Karpas-422 (cell line): ENCODE measurements around the gene IRF8. TPM values are rescaled to one million over a fixed set of nuclear protein-coding genes. Genes with fewer than 3 reads are reported as not detected.

Source experiments
- DNase-seq: peaks from one replicate; pipeline ENCODE4 v3.0.0-alpha.2; 2015
- H2AFZ ChIP-seq: fragments of 200-600 bp; sonication (generic); 2 replicates; pipeline ENCODE4 v1.6.1; 2014; ENCODE audit warnings: antibody characterized with exemption, low read length, mixed read lengths
- H3K27ac ChIP-seq: fragments of 200-600 bp; sonication (generic); 2 replicates; pipeline ENCODE4 v1.5.1; 2014; ENCODE audit warnings: mild to moderate bottlenecking, low read length, moderate library complexity
- H3K27me3 ChIP-seq: fragments of 200-600 bp; sonication (generic); 2 replicates; pipeline ENCODE4 v1.6.1; 2014; ENCODE audit warnings: low read length, mixed read lengths
- H3K36me3 ChIP-seq: fragments of 200-600 bp; sonication (generic); 2 replicates; pipeline ENCODE4 v1.6.1; 2014; ENCODE audit warnings: low read length, mixed read lengths; ENCODE audit not compliant: insufficient read depth
- H3K4me1 ChIP-seq: fragments of 200-600 bp; sonication (generic); 2 replicates; pipeline ENCODE4 v1.6.1; 2014; ENCODE audit warnings: mild to moderate bottlenecking, low read length, mixed read lengths
- H3K4me2 ChIP-seq: fragments of 200-600 bp; sonication (generic); 2 replicates; pipeline ENCODE4 v1.6.1; 2014; ENCODE audit warnings: low read length, low read depth, mild to moderate bottlenecking; ENCODE audit not compliant: poor library complexity, severe bottlenecking
- H3K4me3 ChIP-seq: fragments of 200-600 bp; sonication (generic); 2 replicates; pipeline ENCODE4 v1.5.1; 2014; ENCODE audit warnings: mild to moderate bottlenecking, antibody characterized with exemption, low read length, mixed read lengths
- H3K79me2 ChIP-seq: fragments of 200-600 bp; sonication (generic); 2 replicates; pipeline ENCODE4 v1.6.1; 2014; ENCODE audit warnings: mild to moderate bottlenecking, low read length, mixed read lengths
- H3K9ac ChIP-seq: fragments of 200-600 bp; sonication (generic); 2 replicates; pipeline ENCODE4 v1.6.0; 2014; ENCODE audit warnings: low read length
- H3K9me2 ChIP-seq: fragments of 200-600 bp; sonication (generic), shearing (Covaris generic); replicated peaks from 2 replicates; pipeline ENCODE4 v1.6.0; 2014; ENCODE audit warnings: mild to moderate bottlenecking, low read length, moderate library complexity; ENCODE audit not compliant: insufficient read depth
- H3K9me3 ChIP-seq: fragments of 300-700, 200-600 bp; sonication (generic); 2 replicates; pipeline ENCODE4 v1.6.1; 2014; ENCODE audit warnings: low read length, mixed read lengths
- H4K20me1 ChIP-seq: fragments of 200-600 bp; sonication (generic); 2 replicates; pipeline ENCODE4 v1.6.1; 2014; ENCODE audit warnings: mild to moderate bottlenecking, antibody characterized with exemption, low read length, low read depth; ENCODE audit not compliant: insufficient read depth
- total RNA-seq: library from RNA; depleted of rRNA; stranded (reverse); fragments of >200 nt; shearing (Covaris generic); gene quantifications from 2 replicates; pipeline ENCODE4 v1.2.3, GENCODE V29; 2014; ENCODE audit warnings: low replicate concordance

IRF8 gene
- total RNA-seq, 1 experiment from 2014 or later: 285 TPM

DNA sequence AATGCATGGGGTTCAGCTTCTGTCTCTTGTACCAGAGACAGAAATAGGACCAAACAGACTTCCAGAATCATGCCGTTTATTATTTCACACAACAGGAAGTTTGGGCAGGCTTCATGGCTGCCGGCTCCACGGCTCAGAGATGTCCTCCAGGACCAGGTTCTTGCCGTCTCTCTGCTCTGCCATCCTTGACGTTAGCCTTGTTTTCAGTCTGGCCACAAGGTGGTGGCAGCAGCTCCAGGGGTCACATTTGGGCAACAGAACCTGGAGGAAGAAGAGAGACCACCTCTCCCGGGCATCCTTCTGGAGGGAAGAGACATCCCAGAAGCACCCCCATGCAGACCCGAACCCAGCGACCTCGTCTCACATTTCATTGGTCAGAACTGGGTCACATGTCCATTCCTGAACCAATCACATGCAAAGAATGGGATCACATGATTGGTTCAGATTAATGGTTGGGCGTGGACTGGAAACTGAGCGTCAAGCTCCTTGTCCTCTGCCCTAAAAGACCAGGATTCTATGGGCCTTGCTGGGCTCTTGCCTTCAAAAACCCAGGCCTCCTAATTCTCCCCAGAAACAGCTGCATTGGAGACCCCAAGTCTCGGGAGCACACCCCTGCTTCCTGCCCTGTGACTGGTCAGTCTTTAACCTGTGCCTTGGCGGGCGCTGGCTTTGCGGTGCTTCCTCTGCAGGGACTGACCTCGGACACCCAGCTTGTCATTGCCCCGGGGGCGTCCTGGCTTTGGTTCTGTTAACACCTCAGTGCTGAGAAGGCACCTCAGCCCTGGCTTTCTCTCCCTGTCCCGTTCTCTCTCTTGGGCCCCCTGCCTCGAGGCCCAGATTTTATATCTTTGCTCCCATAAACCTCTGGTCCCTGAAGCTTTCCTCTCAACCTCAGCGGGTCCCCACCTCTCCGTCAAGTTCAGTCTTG lies 63.3 kb downstream of the IRF8 start:
- H3K9me3 ChIP-seq: no peaks in the 10 kb centered on the region
- no peaks in the 10 kb centered on the region for H3K27me3 ChIP-seq
- peaks cover 52% of the 10 kb centered on the region for H3K4me1 ChIP-seq
- H2AFZ ChIP-seq: no peak overlapping the region
- H3K4me3 ChIP-seq: no peak overlapping the region
- no peak for DNase-seq
- no peaks in the 10 kb centered on the region for H3K36me3 ChIP-seq
- no peaks in the 10 kb centered on the region for H3K79me2 ChIP-seq
- H3K9ac ChIP-seq: no peak overlapping the region
- no peak overlapping the region for H3K4me2 ChIP-seq
- H4K20me1 ChIP-seq: no peaks in the 10 kb centered on the region
- no peaks in the 10 kb centered on the region for H3K9me2 ChIP-seq
- no peak overlapping the region for H3K27ac ChIP-seq

DNA sequence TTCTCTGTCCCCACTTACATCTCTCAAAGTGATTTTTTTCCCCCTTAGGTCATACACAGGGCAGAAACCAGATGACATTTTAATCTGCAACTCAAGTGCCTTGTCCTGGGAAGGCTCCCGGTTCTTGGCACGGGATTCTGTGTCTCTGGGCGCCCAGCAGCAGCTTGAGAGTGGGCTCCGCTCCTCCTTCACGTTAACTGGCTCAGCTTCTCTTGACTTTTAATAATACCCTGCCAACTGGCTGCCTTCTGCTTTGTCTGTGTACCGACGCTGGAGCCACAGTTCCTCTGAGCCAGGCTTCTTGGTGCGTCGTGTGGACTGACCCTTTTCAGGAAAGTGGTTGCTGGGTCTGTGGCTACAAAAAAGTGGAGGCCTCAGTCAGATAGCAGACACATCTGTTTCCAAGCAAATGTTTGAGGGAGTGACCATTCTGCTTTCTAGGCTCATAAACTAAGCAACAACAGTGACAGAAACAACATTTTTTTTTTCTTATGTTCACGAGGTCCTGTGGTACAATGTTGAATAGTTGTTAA lies 64.9 kb downstream of the IRF8 start:
- no peak overlapping the region for H2AFZ ChIP-seq
- no peaks in the 10 kb centered on the region for H3K9me2 ChIP-seq
- no peak overlapping the region for H3K9ac ChIP-seq
- no peaks in the 10 kb centered on the region for H3K27me3 ChIP-seq
- H3K79me2 ChIP-seq: no peaks in the 10 kb centered on the region
- H3K4me3 ChIP-seq: no peak overlapping the region
- no peak overlapping the region for H3K27ac ChIP-seq
- H4K20me1 ChIP-seq: no peaks in the 10 kb centered on the region
- H3K9me3 ChIP-seq: no peaks in the 10 kb centered on the region
- no peak overlapping the region for H3K4me2 ChIP-seq
- H3K36me3 ChIP-seq: no peaks in the 10 kb centered on the region
- DNase-seq: no peak
- peaks cover 63% of the 10 kb centered on the region for H3K4me1 ChIP-seq

GRCh38 chr16:85965125-85965524 lies 66.2 kb downstream of the IRF8 start:
- Histone ChIP-seq H3K79me2 (no peaks in the 10 kb centered on the region), H3K4me1 (peaks cover 71% of the 10 kb centered on the region), H3K9ac (peak overlapping the region; percentile 66), H2AFZ (no peak overlapping the region), H3K4me3 (peak overlapping the region; percentile 49), H3K9me3 (no peaks in the 10 kb centered on the region), H3K4me2 (peak overlapping the region; percentile 81), H3K27ac (peak overlapping the region; percentile 98), H3K27me3 (no peaks in the 10 kb centered on the region), H4K20me1 (no peaks in the 10 kb centered on the region), H3K9me2 (no peaks in the 10 kb centered on the region), H3K36me3 (no peaks in the 10 kb centered on the region)
- peak; percentile 92 for DNase-seq

GRCh38 chr16:85967111-85967510 lies 68.1 kb downstream of the IRF8 start:
- Histone ChIP-seq H4K20me1 (no peaks in the 10 kb centered on the region), H3K36me3 (no peaks in the 10 kb centered on the region), H3K79me2 (no peaks in the 10 kb centered on the region), H3K4me1 (peaks cover 71% of the 10 kb centered on the region), H3K27ac (peak overlapping the region; percentile 98), H2AFZ (peak overlapping the region; percentile 12; the same call in 1 of the 2 replicates), H3K9ac (peak overlapping the region; percentile 63), H3K9me2 (no peaks in the 10 kb centered on the region), H3K4me2 (peak overlapping the region; percentile 73), H3K4me3 (peak overlapping the region; percentile 45; the same call in 1 of the 2 replicates), H3K27me3 (no peaks in the 10 kb centered on the region), H3K9me3 (no peaks in the 10 kb centered on the region)
- peak; percentile 61 for DNase-seq

GRCh38 chr16:85968041-85968920 lies 69.3 kb downstream of the IRF8 start:
- peak; percentile 95 for DNase-seq
- Histone ChIP-seq H4K20me1 (no peaks in the 10 kb centered on the region), H3K9me3 (no peaks in the 10 kb centered on the region), H3K79me2 (no peaks in the 10 kb centered on the region), H3K9me2 (no peaks in the 10 kb centered on the region), H3K27ac (peak overlapping the region; percentile 98), H3K4me3 (peak overlapping the region; percentile 45), H3K4me2 (peak overlapping the region; percentile 73), H3K9ac (peak overlapping the region; percentile 63), H2AFZ (0 out of 2 replicates have a peak overlapping the region, but pooled peaks have one; percentile 12), H3K27me3 (no peaks in the 10 kb centered on the region), H3K4me1 (peaks cover 71% of the 10 kb centered on the region), H3K36me3 (no peaks in the 10 kb centered on the region)

DNA sequence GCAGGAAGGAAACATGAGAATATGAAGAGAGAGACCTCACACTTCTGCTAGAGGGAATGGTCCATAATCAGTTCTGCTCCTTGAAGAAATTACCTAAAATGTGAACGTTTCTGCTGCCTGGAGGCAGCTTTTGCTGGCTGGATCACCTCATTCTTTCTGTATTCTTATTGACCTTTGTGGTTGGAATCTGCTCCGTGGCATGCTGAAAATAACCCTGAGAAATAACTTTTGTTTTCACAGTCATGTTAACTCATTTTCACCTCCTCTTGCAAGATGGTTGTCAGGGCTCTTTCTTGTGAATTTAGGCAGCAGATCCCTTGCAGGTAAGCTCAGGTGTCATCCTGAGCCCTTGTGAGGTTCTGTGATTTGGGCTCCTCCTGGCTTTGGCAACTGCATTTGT lies 70.2 kb downstream of the IRF8 start:
- H3K36me3 ChIP-seq: no peaks in the 10 kb centered on the region
- H3K4me1 ChIP-seq: peaks cover 63% of the 10 kb centered on the region
- no peaks in the 10 kb centered on the region for H3K79me2 ChIP-seq
- H3K4me3 ChIP-seq: no peak overlapping the region
- peak; percentile 51 for DNase-seq
- no peaks in the 10 kb centered on the region for H3K9me2 ChIP-seq
- no peaks in the 10 kb centered on the region for H3K27me3 ChIP-seq
- no peaks in the 10 kb centered on the region for H3K9me3 ChIP-seq
- H3K9ac ChIP-seq: peak overlapping the region; percentile 29; the same call in 1 of the 2 replicates
- H2AFZ ChIP-seq: no peak overlapping the region
- peak overlapping the region; percentile 73 for H3K4me2 ChIP-seq
- H3K27ac ChIP-seq: peak overlapping the region; percentile 98
- no peaks in the 10 kb centered on the region for H4K20me1 ChIP-seq

GRCh38 chr16:85969591-85969990 lies 70.6 kb downstream of the IRF8 start:
- Histone ChIP-seq H3K36me3 (no peaks in the 10 kb centered on the region), H3K9ac (no peak overlapping the region), H3K9me3 (no peaks in the 10 kb centered on the region), H3K27ac (peak overlapping the region; percentile 98; the same call in 1 of the 2 replicates), H2AFZ (no peak overlapping the region), H3K79me2 (no peaks in the 10 kb centered on the region), H3K4me2 (no peak overlapping the region), H3K4me3 (no peak overlapping the region), H4K20me1 (no peaks in the 10 kb centered on the region), H3K4me1 (peaks cover 59% of the 10 kb centered on the region), H3K27me3 (no peaks in the 10 kb centered on the region), H3K9me2 (no peaks in the 10 kb centered on the region)
- no peak for DNase-seq
